Fibroblast of the conjunctiva (primary cell): ENCODE results near the gene IL36G.

Source experiments
- DNase-seq: peaks from one replicate; pipeline ENCODE4 v3.0.0-alpha.2; 2010; ENCODE audit warnings: low read depth

The IL36G gene

GRCh38 chr2:113018509-113018908 lies 40.7 kb downstream of the IL36G start:
- no peak for DNase-seq

- no peak for DNase-seq
Observed at GRCh38 chr2:113021312-113021711, 43.5 kb downstream of the IL36G start.

- DNase-seq: no peak
Observed at GRCh38 chr2:113024764-113025163, 47.0 kb downstream of the IL36G start.

GRCh38 chr2:113025737-113026136 lies 47.9 kb downstream of the IL36G start:
- no peak for DNase-seq

- DNase-seq: no peak
Observed at GRCh38 chr2:113027691-113028090, 49.9 kb downstream of the IL36G start.

- DNase-seq: no peak
Observed at GRCh38 chr2:113028112-113028511, 50.3 kb downstream of the IL36G start.

GRCh38 chr2:113032737-113033136 lies 54.9 kb downstream of the IL36G start:
- DNase-seq: no peak

GRCh38 chr2:113034016-113034415 lies 56.2 kb downstream of the IL36G start:
- DNase-seq: no peak
